Hepatocyte (in vitro differentiated cells): ENCODE data around the gene CD99L2. TPM values are rescaled to one million over a fixed set of nuclear protein-coding genes. Genes with fewer than 3 reads are reported as not detected.

Experiments
- DNase-seq: peaks from one replicate; pipeline ENCODE4 v3.0.0-alpha.2; 2016; ENCODE audit warnings: low spot score
- H2AFZ ChIP-seq: fragments of 200-600 bp; sonication (generic); 2 replicates; pipeline ENCODE4 v1.6.0; 2016; ENCODE audit warnings: antibody characterized with exemption, mild to moderate bottlenecking
- H3K27ac ChIP-seq: fragments of 200-600 bp; sonication (generic); 2 replicates; pipeline ENCODE4 v1.5.1; 2016; ENCODE audit warnings: mild to moderate bottlenecking
- H3K27me3 ChIP-seq: fragments of 200-600 bp; sonication (generic); 2 replicates; pipeline ENCODE4 v1.6.1; 2016
- H3K36me3 ChIP-seq: fragments of 200-600 bp; sonication (generic); replicated peaks from 2 replicates; pipeline ENCODE4 v1.5.1; 2016; ENCODE audit warnings: low read depth; ENCODE audit not compliant: insufficient read depth
- H3K4me1 ChIP-seq: fragments of 200-600 bp; sonication (generic); 2 replicates; pipeline ENCODE4 v1.5.1; 2016; ENCODE audit warnings: mild to moderate bottlenecking, moderate library complexity; ENCODE audit not compliant: insufficient read depth
- H3K4me2 ChIP-seq: fragments of 200-600 bp; sonication (generic); 2 replicates; pipeline ENCODE4 v1.6.0; 2016
- H3K4me3 ChIP-seq: fragments of 200-600 bp; sonication (generic); 2 replicates; pipeline ENCODE4 v1.5.1; 2016; ENCODE audit warnings: mild to moderate bottlenecking
- H3K79me2 ChIP-seq: fragments of 200-600 bp; sonication (generic); 2 replicates; pipeline ENCODE4 v1.6.0; 2017; ENCODE audit warnings: mild to moderate bottlenecking
- H3K9me2 ChIP-seq: fragments of 200-600 bp; sonication (generic); replicated peaks from 2 replicates; pipeline ENCODE4 v1.6.0; 2017; ENCODE audit warnings: mild to moderate bottlenecking; ENCODE audit not compliant: insufficient read depth
- H3K9me3 ChIP-seq: fragments of 200-600 bp; sonication (generic); 2 replicates; pipeline ENCODE4 v1.5.1; 2016; ENCODE audit warnings: low read depth, mild to moderate bottlenecking
- H4K20me1 ChIP-seq: fragments of 200-600 bp; sonication (generic); 2 replicates; pipeline ENCODE4 v1.6.0; 2016; ENCODE audit warnings: mild to moderate bottlenecking; ENCODE audit not compliant: insufficient read depth, poor library complexity, severe bottlenecking
- CTCF ChIP-seq: fragments of 200-600 bp; sonication (generic); IDR thresholded peaks from 2 replicates; pipeline ENCODE4 v1.5.1; 2016; ENCODE audit warnings: antibody characterized with exemption, mild to moderate bottlenecking; ENCODE audit not compliant: poor library complexity
- EZH2 ChIP-seq: fragments of 200-600 bp; sonication (generic); IDR thresholded peaks from 2 replicates; pipeline ENCODE4 v1.6.1; 2016; ENCODE audit warnings: antibody characterized with exemption, mild to moderate bottlenecking, borderline replicate concordance
- EZH2phosphoT487 ChIP-seq: fragments of 200-600 bp; sonication (generic); IDR thresholded peaks from one replicate; pipeline ENCODE4 v1.6.1; 2018; ENCODE audit warnings: antibody characterized with exemption, mild to moderate bottlenecking, low read depth, moderate library complexity; ENCODE audit not compliant: unreplicated experiment, severe bottlenecking
- WGBS: methylation state at CpG from one replicate; pipeline ENCODE4 v1.1.6; 2016; ENCODE audit warnings: low lambda C conversion rate; ENCODE audit errors: missing lambda C conversion rate; 5-methylcytosine and 5-hydroxymethylcytosine counted together
- polyA plus RNA-seq: library from polyadenylated mRNA; unstranded; fragments of >200 nt; fragmentation: Nextera tagmentation; extraction: Ambion mirVana; gene quantifications from 2 replicates; pipeline ENCODE4 v1.2.1, GENCODE V29; 2016
- total RNA-seq: library from RNA; depleted of rRNA; stranded (reverse); fragments of >200 nt; gene quantifications from 2 replicates; pipeline ENCODE4 v1.2.3, GENCODE V29; 2014

Gene CD99L2
- total and polyA plus RNA-seq, 2 experiments from 2014 or later = 32.0 to 35.1 TPM

- no peaks in the 10 kb centered on the region for H3K36me3 ChIP-seq
- 20% methylated on average over 7 of the region's 7 CpGs for WGBS
- H3K4me3 ChIP-seq = no peak overlapping the region
- no peak overlapping the region for H2AFZ ChIP-seq
- H3K4me1 ChIP-seq = no peaks in the 10 kb centered on the region
- no peak overlapping the region for H3K27ac ChIP-seq
- H3K9me3 ChIP-seq = no peaks in the 10 kb centered on the region
- no peaks in the 10 kb centered on the region for H4K20me1 ChIP-seq
- H3K4me2 ChIP-seq = no peak overlapping the region
- H3K79me2 ChIP-seq = no peaks in the 10 kb centered on the region
- H3K27me3 ChIP-seq = peaks cover 2% of the 10 kb centered on the region
- no peaks in the 10 kb centered on the region for H3K9me2 ChIP-seq
- TF ChIP-seq EZH2 = no peak
- no peak for TF ChIP-seq EZH2phosphoT487
- TF ChIP-seq CTCF = no peak
- no peak for DNase-seq
Observed at GRCh38 chrX:150902434-150903109, 4.1 kb upstream of the CD99L2 start.

- peaks cover 10% of the 10 kb centered on the region for H3K79me2 ChIP-seq
- DNase-seq = peak; percentile 36
- 33% methylated on average over 34 of the region's 42 CpGs for WGBS
- peaks cover 3% of the 10 kb centered on the region for H3K4me1 ChIP-seq
- peak overlapping the region; percentile 76 for H3K27ac ChIP-seq
- no peak for TF ChIP-seq EZH2
- TF ChIP-seq CTCF = no peak
- no peak for TF ChIP-seq EZH2phosphoT487
- H2AFZ ChIP-seq = peak overlapping the region; percentile 89
- H3K9me3 ChIP-seq = no peaks in the 10 kb centered on the region
- peak overlapping the region; percentile 98 for H3K4me2 ChIP-seq
- peak overlapping the region; percentile 75 for H3K4me3 ChIP-seq
- H3K9me2 ChIP-seq = no peaks in the 10 kb centered on the region
- H4K20me1 ChIP-seq = no peaks in the 10 kb centered on the region
- H3K36me3 ChIP-seq = no peaks in the 10 kb centered on the region
- peaks cover 2% of the 10 kb centered on the region for H3K27me3 ChIP-seq
Observed at GRCh38 chrX:150899191-150899757, 806 bp upstream of the CD99L2 start.

- peak; percentile 58 for DNase-seq
- no peaks in the 10 kb centered on the region for H3K27me3 ChIP-seq
- H3K36me3 ChIP-seq = no peaks in the 10 kb centered on the region
- peak overlapping the region; percentile 38 for H2AFZ ChIP-seq
- H3K9me3 ChIP-seq = no peaks in the 10 kb centered on the region
- WGBS = 34% methylated on average over 22 of the region's 22 CpGs
- peak overlapping the region; percentile 53 for H3K27ac ChIP-seq
- H4K20me1 ChIP-seq = no peaks in the 10 kb centered on the region
- peak overlapping the region; percentile 87 for H3K4me2 ChIP-seq
- peak overlapping the region; percentile 9 for H3K4me3 ChIP-seq
- TF ChIP-seq EZH2 (no peak), EZH2phosphoT487 (no peak), CTCF (no peak)
- peaks cover 3% of the 10 kb centered on the region for H3K4me1 ChIP-seq
- no peaks in the 10 kb centered on the region for H3K9me2 ChIP-seq
- H3K79me2 ChIP-seq = peaks cover 10% of the 10 kb centered on the region
Observed at GRCh38 chrX:150897421-150898320, 797 bp downstream of the CD99L2 start.
